Type B pancreatic cell (in vitro differentiated cells): ENCODE results near the gene TAF4B. TPM values are rescaled to one million over a fixed set of nuclear protein-coding genes. Genes with fewer than 3 reads are reported as not detected.

Experiments
- DNase-seq: peaks from one replicate; pipeline ENCODE4 v3.0.0; 2021; ENCODE audit warnings: mixed read lengths; ENCODE audit not compliant: unreplicated experiment; ENCODE audit errors: extremely low spot score
- H3K27ac Mint-ChIP-seq: 2 replicates; pipeline ENCODE4 v1.8.0; 2021; ENCODE audit warnings: mild to moderate bottlenecking, mixed read lengths
- H3K27me3 Mint-ChIP-seq: 2 replicates; pipeline ENCODE4 v1.8.0; 2021; ENCODE audit warnings: mixed read lengths
- H3K36me3 Mint-ChIP-seq: 2 replicates; pipeline ENCODE4 v1.8.0; 2021; ENCODE audit warnings: mixed read lengths
- H3K4me1 Mint-ChIP-seq: one replicate; pipeline ENCODE4 v1.8.0; 2021; ENCODE audit warnings: mixed read lengths; ENCODE audit not compliant: unreplicated experiment
- H3K4me3 Mint-ChIP-seq: 2 replicates; pipeline ENCODE4 v1.8.0; 2021; ENCODE audit warnings: mild to moderate bottlenecking, mixed read lengths
- H3K9me3 Mint-ChIP-seq: 2 replicates; pipeline ENCODE4 v1.8.0; 2021; ENCODE audit warnings: mixed read lengths
- total RNA-seq: library from RNA; stranded (reverse); gene quantifications from 2 replicates; pipeline ENCODE4 v1.2.1, GENCODE V29; 2021; ENCODE audit warnings: low replicate concordance
- TF ChIP-seq, protein P1 (sequence below): fragments of 200-600 bp; sonication (generic); conservative IDR thresholded peaks from 2 replicates; pipeline ENCODE4 v1.5.0; 2021; ENCODE audit warnings: antibody characterized with exemption, mild to moderate bottlenecking

The TAF4B gene
- total RNA-seq, 1 donor from 2014 or later = 5.1 TPM

DNA sequence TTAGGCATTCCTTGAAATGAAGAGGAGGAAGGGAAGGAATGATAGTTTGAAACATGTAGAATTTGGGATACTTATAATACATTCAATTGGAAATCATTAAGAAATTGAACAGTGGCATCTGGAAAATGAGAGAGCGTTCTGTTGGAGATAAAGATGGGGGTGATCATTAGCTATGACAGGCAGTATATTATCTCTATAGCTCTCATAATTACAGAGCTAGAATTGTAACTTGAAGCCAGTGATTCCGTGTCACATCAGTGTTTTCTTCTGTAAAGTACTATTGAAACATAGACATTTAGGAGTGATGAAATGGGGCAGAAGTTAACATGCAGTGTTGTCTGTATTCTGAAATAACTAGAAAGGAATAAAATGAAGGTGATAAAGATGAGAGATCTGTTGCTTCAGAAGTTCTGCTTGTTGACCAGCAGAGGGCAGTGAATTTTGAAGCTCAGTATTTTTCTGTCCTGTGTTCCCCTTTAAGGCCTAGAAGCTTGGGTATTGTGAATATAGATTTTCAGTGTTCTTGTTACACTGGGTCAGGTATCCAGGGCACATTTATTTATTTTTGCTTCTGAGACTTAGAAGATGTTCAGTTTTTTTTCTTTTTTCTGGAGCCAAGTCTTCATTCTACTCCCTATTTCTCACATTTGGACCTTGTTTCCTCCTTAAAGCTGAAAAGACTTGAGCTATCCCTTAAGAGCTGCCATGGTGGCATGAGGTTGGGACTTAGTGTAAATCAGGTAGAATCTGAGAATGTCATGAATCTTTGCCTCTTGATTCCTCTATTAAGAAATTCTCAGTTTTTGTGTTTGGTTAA lies 157.4 kb downstream of the TAF4B start:
- no peak for DNase-seq
- Mint-ChIP-seq H3K27me3 (no peaks in the 10 kb centered on the region), H3K4me3 (no peak overlapping the region), H3K36me3 (peaks cover 4% of the 10 kb centered on the region), H3K9me3 (no peaks in the 10 kb centered on the region), H3K27ac (peak overlapping the region; percentile 0), H3K4me1 (peaks cover 38% of the 10 kb centered on the region)
- TF ChIP-seq, protein P1, sequence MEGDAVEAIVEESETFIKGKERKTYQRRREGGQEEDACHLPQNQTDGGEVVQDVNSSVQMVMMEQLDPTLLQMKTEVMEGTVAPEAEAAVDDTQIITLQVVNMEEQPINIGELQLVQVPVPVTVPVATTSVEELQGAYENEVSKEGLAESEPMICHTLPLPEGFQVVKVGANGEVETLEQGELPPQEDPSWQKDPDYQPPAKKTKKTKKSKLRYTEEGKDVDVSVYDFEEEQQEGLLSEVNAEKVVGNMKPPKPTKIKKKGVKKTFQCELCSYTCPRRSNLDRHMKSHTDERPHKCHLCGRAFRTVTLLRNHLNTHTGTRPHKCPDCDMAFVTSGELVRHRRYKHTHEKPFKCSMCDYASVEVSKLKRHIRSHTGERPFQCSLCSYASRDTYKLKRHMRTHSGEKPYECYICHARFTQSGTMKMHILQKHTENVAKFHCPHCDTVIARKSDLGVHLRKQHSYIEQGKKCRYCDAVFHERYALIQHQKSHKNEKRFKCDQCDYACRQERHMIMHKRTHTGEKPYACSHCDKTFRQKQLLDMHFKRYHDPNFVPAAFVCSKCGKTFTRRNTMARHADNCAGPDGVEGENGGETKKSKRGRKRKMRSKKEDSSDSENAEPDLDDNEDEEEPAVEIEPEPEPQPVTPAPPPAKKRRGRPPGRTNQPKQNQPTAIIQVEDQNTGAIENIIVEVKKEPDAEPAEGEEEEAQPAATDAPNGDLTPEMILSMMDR = peak; percentile 88

DNA sequence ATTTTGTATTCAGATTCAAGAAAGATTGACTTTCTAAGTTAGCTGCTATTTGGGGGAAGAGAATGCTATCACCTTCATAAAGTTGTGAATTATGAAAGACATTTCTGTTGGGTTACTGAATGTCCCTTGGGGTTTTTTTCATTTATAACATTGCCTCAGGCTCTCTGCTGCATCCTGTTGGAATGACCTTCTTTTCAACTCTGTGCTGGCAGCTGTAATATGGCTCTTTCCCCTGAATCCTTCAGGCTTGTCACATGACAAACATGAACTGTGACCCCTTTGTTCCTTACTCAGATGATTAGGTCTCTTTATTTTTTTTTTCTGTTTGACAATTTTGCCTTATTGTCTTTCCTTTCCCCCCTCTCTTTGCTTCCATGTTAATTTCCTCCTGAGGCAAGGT lies 159.8 kb downstream of the TAF4B start:
- Mint-ChIP-seq H3K27me3 (no peaks in the 10 kb centered on the region), H3K4me1 (peaks cover 43% of the 10 kb centered on the region), H3K27ac (peak overlapping the region; percentile 21), H3K4me3 (peak overlapping the region; percentile 41), H3K36me3 (peaks cover 15% of the 10 kb centered on the region), H3K9me3 (no peaks in the 10 kb centered on the region)
- TF ChIP-seq, protein P1 = no peak
- no peak for DNase-seq

DNA sequence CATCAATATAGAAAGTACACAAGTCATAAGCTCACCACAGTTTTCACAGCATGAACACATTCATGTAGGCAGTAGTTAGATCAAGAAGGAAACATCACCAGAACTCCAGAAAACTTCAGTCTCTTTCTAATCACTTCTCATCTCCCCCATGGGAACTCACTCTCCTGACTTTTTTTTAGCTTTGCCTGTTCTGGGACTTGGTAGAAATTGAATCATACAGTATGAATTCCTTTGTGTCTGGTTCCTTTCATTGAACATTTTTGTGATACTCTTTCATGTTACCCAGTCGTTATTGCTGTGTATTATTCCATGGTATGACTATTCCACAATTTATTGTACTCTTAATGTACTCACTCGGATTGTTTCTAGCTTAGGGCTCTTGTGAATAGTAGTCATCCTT lies 160.2 kb downstream of the TAF4B start:
- H3K27me3 Mint-ChIP-seq = no peaks in the 10 kb centered on the region
- no peaks in the 10 kb centered on the region for H3K9me3 Mint-ChIP-seq
- no peak for DNase-seq
- H3K36me3 Mint-ChIP-seq = peaks cover 15% of the 10 kb centered on the region
- TF ChIP-seq, protein P1 = no peak
- peak overlapping the region; percentile 21 for H3K27ac Mint-ChIP-seq
- peaks cover 43% of the 10 kb centered on the region for H3K4me1 Mint-ChIP-seq
- H3K4me3 Mint-ChIP-seq = peak overlapping the region; percentile 41

DNA sequence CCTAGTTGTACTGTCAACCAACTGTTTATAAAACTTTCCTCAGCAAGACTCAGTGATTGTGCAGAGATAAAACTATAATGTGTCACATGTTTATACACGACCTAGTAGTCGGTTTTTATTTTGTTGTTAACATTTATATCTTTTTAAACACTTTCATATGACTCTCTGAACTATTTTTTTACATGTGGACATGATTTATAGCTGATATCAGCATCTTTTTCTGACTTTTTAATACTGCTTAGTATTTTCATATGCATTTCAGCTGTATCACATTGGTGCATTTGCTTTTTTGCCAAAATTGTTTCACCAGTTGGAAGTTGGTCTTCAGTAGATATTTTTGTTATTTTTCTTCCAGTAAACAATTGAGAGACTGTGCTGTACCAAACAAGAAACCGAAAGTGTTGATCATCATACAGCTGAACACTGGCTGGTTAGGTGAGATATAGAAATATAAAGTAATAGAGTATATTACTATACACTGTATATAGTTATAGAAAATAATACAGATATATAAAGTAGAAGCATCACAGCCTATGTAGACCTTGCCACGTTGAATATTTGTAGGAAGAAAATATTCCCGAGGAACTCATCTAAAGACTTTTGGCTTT lies 167.9 kb downstream of the TAF4B start:
- no peak overlapping the region for H3K27ac Mint-ChIP-seq
- peaks cover 11% of the 10 kb centered on the region for H3K36me3 Mint-ChIP-seq
- H3K27me3 Mint-ChIP-seq = no peaks in the 10 kb centered on the region
- no peak overlapping the region for H3K4me3 Mint-ChIP-seq
- peaks cover 5% of the 10 kb centered on the region for H3K4me1 Mint-ChIP-seq
- TF ChIP-seq, protein P1 = no peak
- H3K9me3 Mint-ChIP-seq = no peaks in the 10 kb centered on the region
- no peak for DNase-seq

DNA sequence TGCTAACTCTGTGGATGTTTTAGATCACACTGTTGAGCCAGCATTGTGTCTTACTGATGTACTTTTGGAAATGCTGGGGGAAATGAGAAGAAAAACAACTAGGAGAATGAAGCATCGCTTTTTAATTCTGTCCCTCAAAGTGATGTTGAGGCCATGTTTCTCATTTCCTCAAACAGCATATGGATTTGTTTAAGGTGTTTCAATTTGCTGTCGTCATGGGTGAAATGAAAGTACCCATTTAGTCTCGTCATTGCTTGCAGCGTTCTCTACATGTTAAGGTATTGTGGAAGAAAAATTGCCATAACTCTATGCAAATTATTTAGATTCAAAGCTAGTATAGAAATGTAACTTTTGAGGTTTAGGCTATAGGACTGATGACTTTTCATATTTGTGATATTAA lies 170.8 kb downstream of the TAF4B start:
- Mint-ChIP-seq H3K4me3 (no peak overlapping the region), H3K27ac (no peak overlapping the region), H3K36me3 (no peaks in the 10 kb centered on the region), H3K4me1 (no peaks in the 10 kb centered on the region), H3K9me3 (no peaks in the 10 kb centered on the region), H3K27me3 (no peaks in the 10 kb centered on the region)
- DNase-seq = no peak
- TF ChIP-seq, protein P1 = no peak
